Vagina (tissue), 2 donors: ENCODE data around the gene CAPRIN2.

Experiments used
- POLR2A ChIP-seq, 2 donors: fragments of 450-650 bp; IDR thresholded peaks; one replicate each; pipeline ENCODE4 v1.6.1; 2017; ENCODE audit warnings: antibody characterized with exemption in 2 of 2, mild to moderate bottlenecking in 2 of 2, moderate library complexity in 2 of 2
- POLR2AphosphoS5 ChIP-seq, 2 donors: sonication (generic); formaldehyde crosslinking; IDR thresholded peaks; one replicate each; pipeline ENCODE4 v1.9.0; 2017; ENCODE audit warnings: antibody characterized with exemption in 2 of 2, mild to moderate bottlenecking in 2 of 2, low read depth in 1 of 2; ENCODE audit not compliant: insufficient read depth in 1 of 2
- TF ChIP-seq, protein P1 (sequence below), 3 experiments: fragments of 450-650 bp in 2 of 3; fragments of 200-600 bp in 1 of 3; sonication (generic) in 1 of 3; IDR thresholded peaks; one replicate each; pipeline ENCODE4 v1.5.1; 2017 to 2019; ENCODE audit warnings: antibody characterized with exemption in 3 of 3, mild to moderate bottlenecking in 2 of 3, moderate library complexity in 2 of 3

DNA sequence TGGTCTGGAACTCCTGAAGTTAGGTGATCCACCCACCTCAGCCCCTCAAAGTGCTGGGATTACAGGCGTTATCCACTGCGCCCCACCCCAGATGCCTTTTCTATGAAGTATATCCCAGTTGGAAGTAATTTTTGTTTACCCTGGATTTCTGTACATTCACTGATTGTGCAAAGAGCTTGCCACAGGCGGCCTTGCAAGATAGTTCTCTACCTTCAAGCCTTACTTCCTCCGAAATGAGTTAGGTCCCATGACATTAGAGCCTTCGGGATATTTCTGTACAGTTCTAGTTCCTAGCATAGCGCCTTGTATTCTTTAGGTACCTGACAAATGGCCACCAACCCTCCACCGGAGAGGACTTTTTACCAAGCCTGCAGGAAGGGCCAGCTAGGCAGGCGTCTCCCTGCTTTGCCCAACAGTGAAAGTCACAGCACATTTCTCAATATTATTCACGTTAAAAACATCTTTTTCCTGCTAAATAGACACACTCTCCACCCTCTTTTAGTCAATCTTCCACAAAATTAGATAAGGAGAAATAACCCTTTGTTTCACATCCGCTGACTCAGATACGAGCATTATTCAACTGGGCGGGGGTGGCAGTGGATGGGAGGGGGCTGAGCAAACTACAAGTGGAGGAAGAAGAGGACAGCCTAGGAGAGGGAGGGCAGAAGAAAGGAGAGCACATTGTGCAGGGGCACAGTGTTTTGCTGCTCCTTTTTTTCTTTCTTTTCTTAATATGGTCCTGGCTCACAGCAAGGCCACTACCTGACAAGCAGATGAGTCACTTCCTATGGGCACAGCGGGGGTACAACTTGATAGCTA, 40.0 kb upstream of the CAPRIN2 start:
- TF ChIP-seq, protein P1, sequence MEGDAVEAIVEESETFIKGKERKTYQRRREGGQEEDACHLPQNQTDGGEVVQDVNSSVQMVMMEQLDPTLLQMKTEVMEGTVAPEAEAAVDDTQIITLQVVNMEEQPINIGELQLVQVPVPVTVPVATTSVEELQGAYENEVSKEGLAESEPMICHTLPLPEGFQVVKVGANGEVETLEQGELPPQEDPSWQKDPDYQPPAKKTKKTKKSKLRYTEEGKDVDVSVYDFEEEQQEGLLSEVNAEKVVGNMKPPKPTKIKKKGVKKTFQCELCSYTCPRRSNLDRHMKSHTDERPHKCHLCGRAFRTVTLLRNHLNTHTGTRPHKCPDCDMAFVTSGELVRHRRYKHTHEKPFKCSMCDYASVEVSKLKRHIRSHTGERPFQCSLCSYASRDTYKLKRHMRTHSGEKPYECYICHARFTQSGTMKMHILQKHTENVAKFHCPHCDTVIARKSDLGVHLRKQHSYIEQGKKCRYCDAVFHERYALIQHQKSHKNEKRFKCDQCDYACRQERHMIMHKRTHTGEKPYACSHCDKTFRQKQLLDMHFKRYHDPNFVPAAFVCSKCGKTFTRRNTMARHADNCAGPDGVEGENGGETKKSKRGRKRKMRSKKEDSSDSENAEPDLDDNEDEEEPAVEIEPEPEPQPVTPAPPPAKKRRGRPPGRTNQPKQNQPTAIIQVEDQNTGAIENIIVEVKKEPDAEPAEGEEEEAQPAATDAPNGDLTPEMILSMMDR (IDR thresholded peaks at IDR 0.05), result no peak
- TF ChIP-seq POLR2AphosphoS5 (IDR thresholded peaks at IDR 0.05; ENCODE audit: insufficient read depth in 1 of 2, low read depth in 1 of 2), result no peak
- TF ChIP-seq POLR2A (IDR thresholded peaks at IDR 0.05), result no peak
